GM21447 (cell line): ENCODE measurements around the gene PABPN1L.
"Not testable (repeated sequence)": the region's sequence is repeated elsewhere in the genome, so short reads cannot be mapped to it uniquely, and the experiment has no call there.

Source experiments
- ATAC-seq: cut with Tn5 transposase; IDR thresholded peaks from one replicate; pipeline ENCODE4 v1.9.1; 2021; ENCODE audit not compliant: unreplicated experiment

The PABPN1L gene

DNA sequence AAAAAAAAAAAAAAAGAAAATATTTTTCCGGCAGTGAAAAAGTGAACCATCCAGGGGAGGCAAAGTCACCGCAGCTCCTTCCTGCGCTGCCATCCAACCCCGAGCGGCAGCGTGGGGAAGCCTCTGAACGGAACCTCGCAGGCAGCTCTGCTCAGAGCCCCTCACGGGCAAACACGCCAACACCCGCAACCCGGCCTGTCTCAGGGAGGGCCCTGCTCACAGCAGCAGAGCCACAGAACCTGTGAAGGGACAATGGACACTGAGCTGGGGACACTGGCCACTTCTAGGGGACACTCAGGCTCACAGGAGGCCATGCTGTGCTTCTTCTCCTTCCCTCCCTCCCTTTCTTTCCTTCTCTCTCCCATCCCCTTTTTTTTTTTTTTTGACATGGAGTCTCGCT lies 33.4 kb downstream of the PABPN1L start:
- ATAC-seq: no peak

DNA sequence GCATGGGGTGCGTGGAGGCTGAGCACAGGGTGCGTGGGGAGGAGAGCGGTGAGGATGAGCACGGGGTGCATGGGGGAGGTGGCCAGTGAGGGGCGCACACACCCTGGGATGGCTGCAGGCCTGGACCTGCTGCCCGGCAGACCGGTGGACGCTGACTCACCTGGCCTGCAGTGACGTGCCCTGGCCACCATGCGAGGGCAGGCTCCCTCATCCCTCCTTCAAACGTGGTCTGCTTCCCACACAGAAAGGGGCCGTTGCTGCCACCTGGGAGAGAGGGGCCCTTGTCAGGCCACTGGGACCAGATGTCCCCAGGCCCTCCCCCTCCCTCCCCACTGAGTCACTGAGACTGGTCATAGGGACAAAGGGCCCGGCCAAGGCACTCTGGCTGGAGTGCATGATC lies 34.6 kb downstream of the PABPN1L start:
- ATAC-seq: no peak

DNA sequence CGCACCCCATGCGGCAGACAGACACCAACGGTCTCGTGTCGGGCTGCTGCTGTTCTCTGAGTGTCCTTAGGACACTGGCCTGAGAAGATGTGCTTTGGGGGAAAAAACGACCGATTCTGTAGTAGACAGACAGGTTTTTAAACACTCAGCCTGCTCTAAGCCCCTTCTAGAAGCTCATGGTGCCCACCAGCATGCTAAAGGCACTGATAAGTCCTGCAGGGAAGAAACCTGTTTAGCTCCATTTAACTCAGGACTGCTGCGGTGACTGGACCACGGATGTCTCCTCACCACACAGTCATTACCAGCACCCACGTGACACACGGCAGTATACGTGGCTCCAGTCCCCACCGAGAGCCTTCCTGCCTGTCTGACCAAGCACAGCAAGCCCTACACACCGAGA lies 35.7 kb downstream of the PABPN1L start:
- ATAC-seq: no peak

DNA sequence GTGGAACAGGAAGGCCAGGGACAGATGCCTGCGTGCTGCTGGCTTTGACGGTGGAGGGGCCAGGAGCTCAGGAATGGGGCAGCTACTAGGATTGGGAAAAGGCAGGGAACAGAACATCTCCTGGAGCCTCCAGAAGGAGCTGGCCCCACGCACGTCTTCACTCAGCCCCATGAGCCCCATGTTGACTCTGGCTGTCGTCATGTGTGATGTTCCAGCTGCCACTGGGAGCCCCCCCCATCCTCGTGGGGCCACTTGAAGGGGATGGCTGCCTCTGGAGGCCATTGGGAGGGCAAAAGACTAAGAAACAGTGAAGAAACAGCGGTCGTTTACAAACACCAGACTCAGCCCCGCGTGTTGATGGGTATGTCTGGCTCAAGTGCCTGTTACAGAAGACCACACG lies 36.2 kb downstream of the PABPN1L start:
- ATAC-seq: no peak

DNA sequence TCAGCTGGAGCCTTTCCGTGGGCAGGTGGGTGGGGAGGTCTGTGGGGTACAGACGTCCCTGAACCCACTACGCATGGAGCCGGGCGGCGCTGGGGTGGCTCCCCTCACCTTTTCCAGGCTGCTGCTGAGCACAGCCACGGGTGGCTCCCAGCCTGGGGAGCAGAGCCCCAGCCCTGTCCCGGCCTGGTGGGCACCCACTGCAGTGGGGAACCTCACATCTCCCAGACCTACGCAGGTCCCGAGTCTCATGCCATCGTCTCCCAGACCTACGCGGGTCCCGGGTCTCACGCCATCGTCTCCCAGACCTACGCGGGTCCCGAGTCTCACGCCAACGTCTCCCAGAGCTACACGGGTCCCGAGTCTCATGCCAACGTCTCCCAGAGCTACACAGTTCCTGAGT lies 37.7 kb downstream of the PABPN1L start:
- ATAC-seq: no peak

DNA sequence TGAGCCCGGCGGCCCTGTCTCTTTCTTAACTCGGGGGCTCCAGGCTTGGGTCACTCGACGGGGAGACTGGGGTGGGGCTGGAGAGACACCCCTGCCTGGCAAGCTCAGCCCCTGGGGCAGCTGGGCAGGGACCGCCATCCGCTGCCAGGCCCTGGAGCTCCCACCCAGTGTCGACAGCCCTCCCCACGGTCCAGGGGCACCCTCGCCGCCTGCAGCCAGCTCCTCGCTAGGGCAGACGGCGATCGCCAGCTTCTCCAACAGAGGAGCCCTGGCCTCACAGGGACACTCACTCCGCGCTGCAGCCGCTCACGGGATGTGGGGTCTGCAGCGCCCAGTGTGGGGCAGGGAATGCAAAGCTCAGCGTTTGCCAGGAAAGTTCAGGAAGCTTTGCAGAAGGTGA lies 38.7 kb downstream of the PABPN1L start:
- ATAC-seq: no peak

DNA sequence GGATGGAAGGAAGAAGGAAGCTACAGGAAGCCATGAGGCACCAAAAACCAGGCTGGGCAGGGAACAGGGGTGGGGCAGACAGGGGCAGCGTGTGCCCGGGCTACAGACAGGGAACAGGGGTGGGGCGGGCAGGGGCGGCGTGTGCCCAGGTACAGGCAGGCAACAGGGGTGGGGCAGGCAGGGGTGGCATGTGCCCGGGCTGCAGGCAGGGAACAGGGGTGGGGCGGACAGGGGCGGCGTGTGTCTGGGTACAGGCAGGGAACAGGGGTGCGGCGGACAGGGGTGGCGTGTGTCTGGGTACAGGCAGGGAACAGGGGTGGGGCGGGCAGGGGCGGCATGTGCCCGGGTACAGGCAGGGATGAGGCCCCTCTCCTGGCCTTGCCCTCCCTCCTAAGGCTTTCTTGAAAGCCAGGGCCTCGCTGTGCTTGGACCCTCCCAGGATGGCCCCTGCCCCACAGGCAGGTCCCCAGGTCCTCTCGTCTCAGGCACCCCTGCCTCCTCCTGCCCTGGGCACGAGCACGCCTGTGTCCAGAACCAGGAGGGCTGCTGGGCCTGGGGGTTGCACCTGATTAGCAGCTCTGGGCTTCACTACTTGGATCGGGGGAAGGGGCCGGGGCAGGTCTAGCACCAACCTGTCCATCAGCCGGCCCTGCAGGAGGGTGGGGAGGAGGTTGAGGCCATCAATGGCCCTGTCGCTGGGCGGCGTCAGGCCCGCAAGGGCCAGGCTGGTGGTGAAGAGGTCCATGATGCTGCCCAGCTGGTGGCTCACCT lies 40.2 kb downstream of the PABPN1L start:
- ATAC-seq: no peak

DNA sequence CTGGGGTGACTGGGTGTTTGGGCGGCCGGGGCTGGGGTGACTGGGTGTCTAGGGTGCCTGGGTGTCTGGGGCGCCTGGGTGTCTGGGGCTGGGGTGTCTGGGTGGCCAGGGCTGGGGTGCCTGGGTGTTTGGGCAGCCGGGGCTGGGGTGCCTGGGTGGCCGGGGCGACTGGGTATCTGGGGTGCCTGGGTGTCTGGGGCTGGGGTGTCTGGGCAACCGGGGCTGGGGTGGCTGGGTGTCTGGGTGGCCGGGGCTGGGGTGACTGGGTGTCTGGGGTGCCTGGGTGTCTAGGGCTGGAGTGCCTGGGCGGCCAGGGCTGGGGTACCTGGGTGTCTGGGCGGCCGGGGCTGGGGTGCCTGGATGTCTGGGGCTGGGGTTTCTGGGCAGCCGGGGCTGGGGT lies 41.3 kb downstream of the PABPN1L start:
- ATAC-seq: no peak

DNA sequence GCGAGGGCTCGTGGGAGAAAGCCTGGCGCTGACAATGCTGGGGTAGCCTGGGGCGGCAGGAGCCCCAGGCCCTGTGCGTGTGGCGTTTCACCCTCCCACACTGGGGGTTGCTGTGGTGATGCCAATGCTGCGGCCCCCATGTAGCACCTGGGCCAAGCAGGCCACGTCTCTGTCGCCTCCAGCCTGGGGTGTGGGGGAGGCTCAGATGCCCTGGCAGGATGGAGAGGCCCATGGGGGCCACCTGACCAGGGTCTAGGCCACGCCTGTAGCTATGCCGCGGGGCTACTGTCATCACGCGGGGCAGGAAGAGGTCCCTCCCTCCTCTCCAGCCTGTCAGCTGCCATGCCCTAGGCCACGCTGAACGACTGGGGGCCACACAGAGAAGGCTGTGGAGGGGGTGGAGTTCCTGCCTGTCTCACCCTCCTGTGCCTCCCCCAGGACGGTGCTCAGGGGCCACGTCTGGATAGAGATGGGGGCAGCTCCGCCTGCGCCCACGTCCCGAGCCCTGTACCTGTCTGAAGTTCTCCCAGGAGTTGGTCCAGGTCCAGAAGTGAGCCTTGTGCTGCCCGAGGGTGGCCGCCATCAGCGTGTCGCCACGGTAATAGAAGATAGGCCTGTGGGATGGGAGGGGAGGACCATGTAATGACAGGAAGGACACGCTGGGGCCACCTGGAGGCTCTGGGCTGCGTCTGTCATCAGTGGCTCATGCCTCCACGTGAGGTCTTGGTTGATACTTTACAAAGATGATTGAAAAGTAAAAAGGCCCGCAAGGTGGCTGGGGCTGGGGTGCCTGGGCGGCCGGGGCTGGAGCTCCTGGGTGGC lies 42.0 kb downstream of the PABPN1L start:
- no peak for ATAC-seq

DNA sequence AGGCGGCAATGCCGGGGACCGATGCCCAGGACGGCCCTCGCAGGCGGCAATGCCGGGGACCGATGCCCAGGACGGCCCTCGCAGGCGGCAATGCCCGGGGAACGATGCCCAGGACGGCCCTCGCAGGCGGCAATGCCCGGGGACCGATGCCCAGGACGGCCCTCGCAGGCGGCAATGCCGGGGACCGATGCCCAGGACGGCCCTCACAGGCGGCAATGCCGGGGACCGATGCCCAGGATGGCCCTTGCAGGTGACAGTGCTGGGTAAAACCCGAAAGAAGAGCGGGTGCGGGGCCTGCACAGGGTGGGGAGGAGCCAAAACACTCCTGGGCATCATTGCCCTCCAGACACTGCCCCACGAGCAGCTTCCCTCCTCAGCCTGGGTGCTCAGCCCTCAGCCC lies 42.8 kb downstream of the PABPN1L start:
- ATAC-seq: not testable (repeated sequence)

DNA sequence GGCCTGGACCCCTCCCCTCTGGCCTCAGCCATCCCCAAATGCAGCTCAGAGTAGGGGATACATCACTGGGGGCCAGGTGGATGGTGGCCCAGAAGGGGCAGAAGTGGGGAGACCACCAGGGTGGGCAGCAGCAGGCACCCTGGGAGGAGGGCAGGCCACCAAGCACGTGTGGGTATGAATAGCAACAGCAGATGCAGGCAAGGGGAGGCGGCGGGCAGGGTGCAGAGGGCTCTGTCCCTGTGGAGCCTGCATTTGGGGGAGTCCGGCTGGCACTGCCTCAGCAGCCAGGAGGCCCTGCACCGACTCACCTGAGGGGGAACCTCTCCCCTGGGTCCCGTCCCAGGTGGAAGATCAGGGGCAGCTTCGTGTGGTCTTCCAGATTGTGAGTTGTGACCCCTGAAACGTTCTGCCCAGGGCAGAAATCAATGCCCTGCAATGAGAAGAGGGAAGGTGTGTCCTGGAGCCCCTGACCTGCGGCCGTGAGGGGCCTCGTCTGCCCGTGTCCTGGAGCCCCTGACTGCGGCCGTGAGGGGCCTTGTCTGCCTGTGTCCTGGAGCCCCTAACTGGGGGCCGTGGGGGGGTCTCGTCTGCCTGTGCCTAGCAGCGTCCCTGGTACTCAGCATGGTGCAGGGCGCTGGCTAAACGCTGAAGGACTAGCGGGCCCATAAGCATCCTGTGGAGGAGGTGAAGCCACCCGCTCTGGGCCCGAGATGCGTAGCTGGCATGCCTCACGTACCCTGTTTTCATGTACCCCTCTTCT lies 44.0 kb downstream of the PABPN1L start:
- ATAC-seq: no peak

DNA sequence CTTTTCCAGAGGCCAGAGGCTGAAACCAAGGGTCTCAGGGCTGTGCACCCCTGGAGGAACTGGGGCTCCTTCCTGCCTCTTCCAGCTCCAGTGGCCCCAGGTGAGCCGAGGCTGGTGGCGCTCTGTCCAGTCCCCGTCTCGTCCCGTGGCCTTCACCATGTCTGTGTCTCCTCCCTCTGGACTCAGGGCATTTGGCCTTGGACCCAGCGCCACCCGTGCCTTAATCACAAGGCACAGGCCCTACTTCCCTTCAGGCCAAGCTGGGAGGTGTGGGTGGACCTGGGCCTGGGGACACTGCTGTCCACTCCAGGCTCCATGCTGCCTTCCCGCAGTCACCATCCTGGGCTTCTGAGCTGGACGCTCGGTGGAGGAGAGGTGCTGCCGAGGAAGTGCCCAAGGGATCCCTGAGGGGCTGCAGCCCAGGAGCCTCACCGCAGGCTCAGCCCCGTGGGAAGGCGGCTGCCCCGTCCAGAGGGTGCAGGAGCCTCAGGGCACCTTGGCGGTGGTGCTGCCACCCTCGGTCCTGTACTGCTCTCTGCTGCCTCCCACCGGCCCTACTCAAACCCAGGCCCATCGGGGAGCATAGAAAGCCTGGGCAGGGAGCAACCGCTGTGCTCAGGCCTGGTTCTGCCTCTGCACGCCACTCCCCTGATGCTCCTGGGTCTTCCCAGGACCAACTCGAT lies 45.2 kb downstream of the PABPN1L start:
- no peak for ATAC-seq

DNA sequence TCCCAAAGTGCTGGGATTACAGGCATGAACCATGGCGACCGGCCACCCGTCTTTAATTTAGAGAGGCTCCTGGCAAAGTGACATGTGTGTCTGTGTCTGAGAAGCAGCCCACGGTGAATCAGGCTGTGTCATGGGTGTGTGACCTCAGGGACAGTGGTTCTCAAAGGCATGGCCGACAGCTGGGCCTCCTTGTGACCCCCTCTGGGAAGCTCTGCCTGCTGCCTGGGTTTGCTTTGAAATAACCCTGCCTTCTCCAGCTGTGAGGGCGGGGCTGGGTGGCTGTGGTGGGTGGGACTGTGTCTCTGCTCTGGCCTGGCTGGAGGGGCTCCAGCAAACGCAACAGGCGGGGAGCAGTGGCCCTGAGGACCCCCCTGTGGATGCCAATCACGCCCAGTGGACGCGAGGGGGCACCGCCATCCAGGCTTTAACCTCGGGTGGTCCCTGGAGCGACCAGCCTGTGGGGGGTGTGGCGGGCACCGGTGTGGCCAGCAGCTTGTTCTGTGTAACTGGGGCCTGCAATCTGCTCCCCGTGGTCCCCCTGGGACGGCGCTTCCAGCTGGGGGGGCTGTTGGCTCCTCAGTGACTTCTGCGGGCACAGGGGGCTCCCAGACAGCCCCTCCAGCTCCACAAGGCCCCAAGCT lies 46.0 kb downstream of the PABPN1L start:
- no peak for ATAC-seq

DNA sequence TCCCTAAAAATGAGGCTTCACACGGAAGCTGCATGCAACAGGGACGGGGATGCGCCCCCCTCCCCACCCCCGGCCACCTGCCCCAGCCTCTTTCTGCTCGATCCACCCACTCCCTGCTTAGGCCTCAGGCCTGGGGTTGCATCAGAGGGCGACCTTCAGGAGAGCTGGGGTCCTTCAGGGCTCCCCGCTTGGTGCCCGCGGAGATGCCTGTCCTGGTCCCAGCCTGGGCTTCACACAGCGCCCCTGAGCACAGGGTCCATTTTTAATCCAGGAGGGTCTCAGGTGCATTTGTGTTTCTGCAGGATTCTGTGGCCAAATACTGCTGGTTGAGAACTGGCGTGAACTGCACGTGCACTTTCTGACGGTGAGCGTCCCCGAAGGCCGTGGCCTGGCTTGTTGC lies 47.3 kb downstream of the PABPN1L start:
- no peak for ATAC-seq

DNA sequence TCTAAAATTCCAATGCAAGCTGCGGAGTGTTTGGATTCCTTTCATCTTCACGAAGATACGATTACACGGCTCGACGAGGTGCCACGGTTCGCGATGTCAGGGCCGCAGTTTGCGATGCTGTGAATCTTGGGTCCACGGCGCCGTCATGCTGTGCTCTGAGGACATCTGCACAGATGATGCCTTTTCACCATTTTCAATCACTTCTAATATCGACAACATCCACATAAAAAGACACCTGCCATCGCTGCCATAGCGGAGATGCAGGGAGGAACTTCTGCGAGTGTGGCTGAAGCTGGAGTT lies 47.9 kb downstream of the PABPN1L start:
- no peak for ATAC-seq

DNA sequence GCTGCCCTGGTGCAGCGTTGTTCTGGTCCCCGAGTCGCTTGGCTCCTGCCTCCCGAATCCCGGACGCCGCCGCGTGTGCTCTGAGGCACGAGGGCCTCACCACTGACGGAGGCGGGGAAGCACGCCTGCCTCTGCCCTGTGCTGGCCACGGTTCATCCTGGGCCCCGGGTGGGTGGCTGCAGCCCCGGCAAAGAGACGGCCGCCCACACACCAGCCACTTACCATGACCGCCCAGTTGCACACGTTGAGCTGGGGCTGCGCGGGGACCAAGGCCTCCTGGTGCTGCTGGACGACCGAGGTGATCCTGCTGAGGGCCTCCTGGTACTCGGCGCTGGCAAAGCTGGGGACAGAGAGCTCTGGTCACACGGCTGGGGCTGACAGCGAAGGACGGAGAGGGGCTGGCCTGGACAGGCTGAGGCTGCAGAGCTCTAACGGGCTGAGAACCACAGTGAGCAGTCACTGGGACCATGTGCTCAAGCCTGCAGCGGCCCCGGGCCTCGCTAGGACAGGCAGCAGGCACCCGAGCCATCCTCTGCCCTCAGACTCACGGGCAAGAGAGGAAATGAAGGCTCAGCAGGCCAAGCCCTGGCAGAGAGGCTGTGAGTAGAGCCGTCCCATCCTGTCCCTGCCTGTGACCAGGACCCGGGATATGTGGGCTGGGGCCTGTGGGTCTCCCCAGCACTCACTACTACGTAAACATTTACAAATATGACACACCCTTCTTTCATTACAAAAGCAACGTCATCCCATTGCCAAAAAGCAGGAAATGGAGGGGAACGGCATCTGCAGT lies 48.5 kb downstream of the PABPN1L start:
- ATAC-seq: no peak

DNA sequence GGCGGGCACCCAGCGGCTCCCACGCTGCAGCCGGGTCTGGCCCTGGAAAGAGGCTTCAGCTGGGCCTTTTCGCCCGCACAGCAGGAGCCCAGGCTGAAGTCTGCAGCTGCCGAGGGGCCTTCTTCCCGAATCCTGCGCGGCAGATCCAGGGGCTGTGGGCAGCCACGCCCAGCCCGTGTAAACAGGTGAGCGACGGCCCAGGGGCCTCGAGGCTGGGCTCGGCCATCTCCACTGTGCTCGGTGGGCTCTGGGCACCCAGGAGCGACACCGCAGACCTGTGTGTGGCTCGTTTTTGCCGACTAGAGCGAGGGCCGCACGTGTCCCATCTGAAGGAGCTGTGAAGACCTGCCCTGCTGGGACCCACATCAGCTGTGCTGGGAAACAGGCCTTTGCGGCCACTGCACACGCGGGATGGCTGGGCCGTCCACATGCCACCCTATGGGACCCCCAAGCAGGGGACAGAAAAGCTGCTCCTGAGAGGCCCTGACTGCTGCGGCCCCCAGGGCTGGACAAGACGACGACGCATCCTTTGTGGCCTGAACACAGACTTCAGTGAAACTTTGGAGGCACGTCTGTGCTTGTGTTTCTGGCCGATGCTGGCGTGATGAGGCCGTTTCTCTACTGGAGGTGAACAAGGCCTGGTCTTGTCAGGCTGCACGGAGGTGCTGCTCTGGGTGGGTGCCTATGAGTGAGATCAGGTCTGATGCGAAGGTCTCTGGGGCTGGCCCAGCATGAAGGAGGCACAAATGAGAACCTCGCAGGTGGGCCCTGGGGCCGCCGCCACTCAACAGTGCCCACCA lies 49.5 kb downstream of the PABPN1L start:
- ATAC-seq: no peak

DNA sequence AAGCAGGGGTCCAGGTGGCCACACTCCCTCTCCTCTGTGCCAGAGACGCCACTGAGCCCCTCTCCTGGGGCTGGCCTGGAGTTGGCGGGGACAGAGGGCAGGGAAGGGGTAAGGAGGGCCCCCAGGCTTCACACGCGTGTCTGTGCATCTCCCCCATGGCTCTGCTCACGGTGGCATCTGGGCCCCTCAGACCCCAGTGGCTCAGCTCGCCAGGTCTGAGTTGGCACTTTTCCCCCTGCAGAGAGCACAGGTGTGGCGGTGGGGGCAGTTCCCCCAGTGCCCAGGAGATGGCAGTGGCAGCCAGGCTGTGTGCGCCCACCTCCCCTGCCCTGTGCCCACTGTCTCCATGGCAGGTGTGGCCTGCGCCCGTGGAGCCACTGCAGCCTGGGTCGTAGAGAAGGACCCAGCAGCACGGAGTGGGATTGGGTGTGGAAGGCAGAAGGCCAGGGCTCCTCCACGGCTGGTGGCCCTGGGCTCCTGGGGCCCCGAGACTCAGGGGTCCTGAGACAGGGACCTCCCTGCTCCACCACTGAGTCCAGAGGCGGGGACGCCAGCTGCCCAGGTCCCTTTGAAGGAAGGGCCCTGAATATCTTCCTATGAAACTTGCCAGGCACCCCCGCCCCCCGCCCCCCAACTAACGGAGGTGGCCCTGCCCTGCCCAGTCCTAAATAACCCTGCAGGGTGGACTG lies 50.4 kb downstream of the PABPN1L start:
- no peak for ATAC-seq

DNA sequence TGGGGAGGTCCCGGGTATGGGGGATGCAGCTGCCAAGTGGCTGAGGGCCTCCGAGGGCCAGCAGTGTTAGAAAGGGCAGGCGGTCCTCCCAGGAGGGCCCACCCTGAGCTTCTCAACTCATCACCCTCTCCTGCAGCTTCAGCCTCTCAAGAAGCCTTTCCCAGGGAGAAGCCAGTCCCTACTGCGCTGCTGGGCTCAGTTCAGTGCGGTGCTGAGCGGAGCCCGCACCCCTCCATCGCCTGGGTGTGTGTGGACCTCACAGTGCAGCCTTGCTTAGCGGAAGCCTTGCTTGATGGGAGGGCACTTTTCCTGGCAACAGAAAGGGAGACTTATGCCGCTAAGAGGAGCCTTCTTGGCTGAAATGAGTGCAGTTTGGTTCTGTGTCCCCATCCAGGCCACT lies 51.2 kb downstream of the PABPN1L start:
- no peak for ATAC-seq
